ENCODE results near the gene CHID1.

- TF ChIP-seq CTCF (conservative IDR thresholded peaks at IDR 0.05 in 1 of 2, IDR thresholded peaks at IDR 0.05 in 1 of 2; ENCODE audit: low read depth in 1 of 2, low read length in 2 of 2) (no peak), EZH2 (IDR thresholded peaks at IDR 0.05; ENCODE audit: low read length, missing control alignments) (no peak)
Observed at GRCh38 chr11:955154-956063, 44.8 kb upstream of the CHID1 start.
